HCT116 (cell line): ENCODE data around the gene FOXP1. TPM values are rescaled to one million over a fixed set of nuclear protein-coding genes. Genes with fewer than 3 reads are reported as not detected.

Experiments used
- ATAC-seq: fragments of 200-7000 bp; cut with Tn5 transposase; 2 replicates; pipeline ENCODE4 v1.9.1; 2020; ENCODE audit warnings: mild to moderate bottlenecking, moderate library complexity
- BruUV-seq: library from RNA; stranded (reverse); fragments of 400-500 nt; replicated peaks from 2 replicates; lab custom pipeline; 2021; lab: Mats Ljungman, UMichigan
- CTCF ChIA-PET: fragments of 300-600 bp; sonication (Branson Sonifier 250); formaldehyde crosslinking; loops from one replicate; lab custom pipeline; 2021; ENCODE audit warnings: antibody characterized with exemption; lab: Charles Lee
- POLR2A ChIA-PET: fragments of 300-600, 350-600 bp; sonication (Branson Sonifier 250); formaldehyde crosslinking; loops from one replicate; lab custom pipeline; 2021; ENCODE audit warnings: antibody characterized with exemption; lab: Charles Lee
- RAD21 ChIA-PET, 2 experiments: fragments of 300-600 bp; sonication (Branson Sonifier 250); formaldehyde crosslinking; loops; one replicate each; lab custom pipeline; 2023; ENCODE audit warnings: low total read pairs in 2 of 2; ENCODE audit not compliant: uncharacterized antibody in 2 of 2, unreplicated experiment in 2 of 2, low non-redundant PET in 1 of 2; lab: Charles Lee
- DNase-seq: peaks from one replicate; pipeline ENCODE4 v3.0.0-alpha.2; 2010; ENCODE audit warnings: low read depth, low spot score
- H2AFZ ChIP-seq: fragments of 200-600 bp; shearing (Covaris generic), sonication (generic); 2 replicates; pipeline ENCODE4 v1.6.1; 2017; ENCODE audit warnings: low read depth, mixed run types, mixed read lengths, antibody characterized with exemption, low read length; ENCODE audit not compliant: poor library complexity, severe bottlenecking
- H3K27ac ChIP-seq: 2 replicates; pipeline ENCODE4 v1.5.1; 2012; ENCODE audit warnings: low read depth, low read length
- H3K27me3 ChIP-seq: fragments of 200-600 bp; sonication (generic); 2 replicates; pipeline ENCODE4 v1.6.1; 2016; ENCODE audit warnings: mixed run types, low read length, mixed read lengths; ENCODE audit not compliant: insufficient read depth
- H3K36me3 ChIP-seq, 2 experiments: fragments of 200-500 bp in 1 of 2; fragments of 200-600 bp in 1 of 2; sonication (Bioruptor generic) in 1 of 2; sonication (generic) in 1 of 2; 2 replicates each; pipeline versions ENCODE4 v1.5.1 to v1.6.1; 2014 to 2016; ENCODE audit warnings: low read length in 2 of 2, inconsistent platforms in 1 of 2, mixed read lengths in 1 of 2, mixed run types in 1 of 2; ENCODE audit not compliant: insufficient read depth in 2 of 2, control insufficient read depth in 1 of 2
- H3K4me1 ChIP-seq, 2 experiments: fragments of 200-600 bp in 1 of 2; sonication (generic) in 1 of 2; 2 replicates each; pipeline versions ENCODE4 v1.5.1 to v1.6.1; 2012 to 2017; ENCODE audit warnings: low read length in 2 of 2, inconsistent platforms in 1 of 2, mild to moderate bottlenecking in 1 of 2, mixed read lengths in 1 of 2, mixed run types in 1 of 2, moderate library complexity in 1 of 2; ENCODE audit not compliant: insufficient read depth in 2 of 2, control insufficient read depth in 1 of 2
- H3K4me2 ChIP-seq: fragments of 200-600 bp; sonication (generic); 2 replicates; pipeline ENCODE4 v1.6.1; 2017; ENCODE audit warnings: mixed run types, low read length, mixed read lengths
- H3K4me3 ChIP-seq, 2 experiments: fragments of 200-600 bp in 1 of 2; sonication (generic) in 1 of 2; replicated peaks in 1 of 2; 2 replicates each; pipeline ENCODE4 v1.5.1; 2011 to 2016; ENCODE audit warnings: low read length in 2 of 2, control low read depth in 1 of 2, low read depth in 1 of 2, mild to moderate bottlenecking in 1 of 2, mixed read lengths in 1 of 2, mixed run types in 1 of 2
- H3K79me2 ChIP-seq: fragments of 200-600 bp; sonication (generic); 2 replicates; pipeline ENCODE4 v1.6.1; 2017; ENCODE audit warnings: mild to moderate bottlenecking, mixed run types, low read length, moderate library complexity, mixed read lengths; ENCODE audit not compliant: insufficient read depth
- H3K9ac ChIP-seq: fragments of 200-600 bp; sonication (generic); 2 replicates; pipeline ENCODE4 v1.6.1; 2016; ENCODE audit warnings: low read length, mixed read lengths
- H3K9me2 ChIP-seq: fragments of 200-600 bp; sonication (generic), shearing (Covaris generic); 2 replicates; pipeline ENCODE4 v1.6.1; 2017; ENCODE audit warnings: mixed run types, mild to moderate bottlenecking, moderate library complexity; ENCODE audit not compliant: insufficient read depth
- H3K9me3 ChIP-seq, 2 experiments: fragments of 200-500 bp in 1 of 2; fragments of 200-600 bp in 1 of 2; sonication (Bioruptor generic) in 1 of 2; sonication (generic) in 1 of 2; 2 replicates each; pipeline ENCODE4 v1.6.1; 2014 to 2017; ENCODE audit warnings: low read length in 2 of 2, mixed read lengths in 2 of 2, inconsistent platforms in 1 of 2, low read depth in 1 of 2, mild to moderate bottlenecking in 1 of 2, mixed run types in 1 of 2, moderate library complexity in 1 of 2; ENCODE audit not compliant: control insufficient read depth in 1 of 2, insufficient read depth in 1 of 2
- H4K20me1 ChIP-seq: fragments of 200-600 bp; sonication (generic), shearing (Covaris generic); 2 replicates; pipeline ENCODE4 v1.6.1; 2017; ENCODE audit warnings: mixed run types, mild to moderate bottlenecking, moderate library complexity; ENCODE audit not compliant: insufficient read depth
- CBX3 ChIP-seq: IDR thresholded peaks from 2 replicates; pipeline ENCODE4 v1.6.1; 2012; ENCODE audit warnings: low read depth
- CEBPB ChIP-seq: IDR thresholded peaks from 2 replicates; pipeline ENCODE4 v1.6.1; 2012; ENCODE audit warnings: low read depth
- ELF1 ChIP-seq: IDR thresholded peaks from 2 replicates; pipeline ENCODE4 v1.6.1; 2012; ENCODE audit warnings: low read depth, borderline replicate concordance
- EZH2 ChIP-seq: fragments of 200-600 bp; sonication (generic); IDR thresholded peaks from 2 replicates; pipeline ENCODE4 v1.6.1; 2017; ENCODE audit warnings: antibody characterized with exemption, mixed run types
- EZH2phosphoT487 ChIP-seq: fragments of 200-600 bp; IDR thresholded peaks from 2 replicates; pipeline ENCODE4 v1.6.1; 2018; ENCODE audit warnings: antibody characterized with exemption, borderline replicate concordance
- JUND ChIP-seq: IDR thresholded peaks from 2 replicates; pipeline ENCODE4 v1.6.1; 2012
- POLR2A ChIP-seq: IDR thresholded peaks from 2 replicates; pipeline ENCODE4 v1.7.0; 2011; ENCODE audit warnings: borderline replicate concordance; ENCODE audit not compliant: insufficient read depth, insufficient read length; ENCODE audit errors: extremely low read depth
- RAD21 ChIP-seq: IDR thresholded peaks from 2 replicates; pipeline ENCODE4 v1.6.1; 2012; ENCODE audit warnings: low read depth, mild to moderate bottlenecking
- SIN3A ChIP-seq: IDR thresholded peaks from 2 replicates; pipeline ENCODE4 v1.6.1; 2012; ENCODE audit warnings: low read depth
- SP1 ChIP-seq: IDR thresholded peaks from 2 replicates; pipeline ENCODE4 v1.6.1; 2012; ENCODE audit warnings: low read depth
- TCF7L2 ChIP-seq: IDR thresholded peaks from 2 replicates; pipeline ENCODE4 v1.7.0; 2011; ENCODE audit warnings: borderline replicate concordance, inconsistent platforms; ENCODE audit not compliant: insufficient read depth, insufficient read length; ENCODE audit errors: extremely low read depth
- YY1 ChIP-seq: IDR thresholded peaks from 2 replicates; pipeline ENCODE4 v1.6.1; 2011; ENCODE audit warnings: low read length, low read depth, moderate library complexity, mild to moderate bottlenecking; ENCODE audit not compliant: insufficient replicate concordance; ENCODE audit errors: extremely low read depth
- ZNF274 ChIP-seq: fragments of 200-500 bp; sonication (Bioruptor generic); IDR thresholded peaks from 2 replicates; pipeline ENCODE4 v1.6.1; 2014; ENCODE audit warnings: mild to moderate bottlenecking, low read depth, low read length, inconsistent platforms
- intact Hi-C: fragments of 100-400 bp; cut with micrococcal nuclease; formaldehyde crosslinking; loops from 2 replicates; pipeline ENCODE4 v1.10.0; 2022
- total RNA-seq: library from RNA; stranded (reverse); gene quantifications from one replicate; pipeline ENCODE4 v1.2.1, GENCODE V29; 2021; ENCODE audit not compliant: unreplicated experiment
- TF ChIP-seq, protein P1 (sequence below): IDR thresholded peaks from 2 replicates; pipeline ENCODE4 v1.6.1; 2011; ENCODE audit warnings: mild to moderate bottlenecking, low read length, moderate library complexity; ENCODE audit not compliant: insufficient replicate concordance; ENCODE audit errors: extremely low read depth
- TF ChIP-seq, protein P2 (sequence below): IDR thresholded peaks from 2 replicates; pipeline ENCODE4 v1.6.1; 2012; ENCODE audit warnings: low read depth
- TF ChIP-seq, protein P3 (sequence below): IDR thresholded peaks from 2 replicates; pipeline ENCODE4 v1.6.1; 2012
- TF ChIP-seq, protein P4 (sequence below), 3 experiments: fragments of 200-600 bp in 1 of 3; sonication (generic) in 1 of 3; IDR thresholded peaks in 2 of 3; conservative IDR thresholded peaks in 1 of 3; 2 replicates each; pipeline ENCODE4 v1.5.1; 2012 to 2017; ENCODE audit warnings: low read depth in 2 of 3, low read length in 2 of 3, antibody characterized with exemption in 1 of 3, borderline replicate concordance in 1 of 3, control low read depth in 1 of 3, mild to moderate bottlenecking in 1 of 3, mixed read lengths in 1 of 3, mixed run types in 1 of 3, moderate library complexity in 1 of 3; ENCODE audit not compliant: insufficient read depth in 1 of 3

Gene FOXP1
- total RNA-seq, 1 experiment from 2014 or later, result 11.4 TPM

DNA sequence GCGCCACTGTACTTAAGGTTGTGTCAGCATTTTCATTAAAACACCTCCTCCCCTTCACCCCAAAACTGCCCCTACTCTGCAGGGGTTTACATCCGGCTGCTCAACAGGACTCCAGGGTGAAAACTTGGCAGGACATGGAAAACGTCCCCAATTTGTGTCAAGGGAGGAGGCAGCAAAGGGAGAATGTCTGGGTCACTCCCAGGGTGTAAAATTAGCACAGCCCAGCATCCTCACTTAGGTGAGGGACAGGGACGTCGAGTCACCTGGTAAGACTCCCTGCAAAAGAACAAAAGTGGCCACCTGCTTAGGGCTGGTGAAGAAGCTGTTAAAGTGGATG lies 532.3 kb downstream of the FOXP1 start:
- Histone ChIP-seq H4K20me1 (no peaks in the 10 kb centered on the region; the same call in 1 of the 2 replicates), H3K4me3 (no peak overlapping the region), H3K4me1 (no peaks in the 10 kb centered on the region), H3K9me3 (no peaks in the 10 kb centered on the region), H3K79me2 (no peaks in the 10 kb centered on the region), H3K4me2 (no peak overlapping the region), H3K9ac (no peak overlapping the region), H3K36me3 (no peaks in the 10 kb centered on the region), H3K27me3 (no peaks in the 10 kb centered on the region), H3K27ac (no peak overlapping the region), H2AFZ (no peak overlapping the region), H3K9me2 (no peaks in the 10 kb centered on the region)
- CTCF ChIA-PET, result no interaction called here
- POLR2A ChIA-PET, result no interaction called here
- RAD21 ChIA-PET, result no interaction called here
- intact Hi-C loops, result no loop called here
- no TSS peak for BruUV-seq
- no peak for ATAC-seq
- TF ChIP-seq RAD21 (no peak), CEBPB (no peak), YY1 (no peak), SIN3A (no peak), TCF7L2 (no peak), EZH2 (no peak), CBX3 (no peak), SP1 (no peak), POLR2A (no peak), JUND (no peak), EZH2phosphoT487 (no peak), ELF1 (no peak), ZNF274 (no peak)
- TF ChIP-seq, protein P1, sequence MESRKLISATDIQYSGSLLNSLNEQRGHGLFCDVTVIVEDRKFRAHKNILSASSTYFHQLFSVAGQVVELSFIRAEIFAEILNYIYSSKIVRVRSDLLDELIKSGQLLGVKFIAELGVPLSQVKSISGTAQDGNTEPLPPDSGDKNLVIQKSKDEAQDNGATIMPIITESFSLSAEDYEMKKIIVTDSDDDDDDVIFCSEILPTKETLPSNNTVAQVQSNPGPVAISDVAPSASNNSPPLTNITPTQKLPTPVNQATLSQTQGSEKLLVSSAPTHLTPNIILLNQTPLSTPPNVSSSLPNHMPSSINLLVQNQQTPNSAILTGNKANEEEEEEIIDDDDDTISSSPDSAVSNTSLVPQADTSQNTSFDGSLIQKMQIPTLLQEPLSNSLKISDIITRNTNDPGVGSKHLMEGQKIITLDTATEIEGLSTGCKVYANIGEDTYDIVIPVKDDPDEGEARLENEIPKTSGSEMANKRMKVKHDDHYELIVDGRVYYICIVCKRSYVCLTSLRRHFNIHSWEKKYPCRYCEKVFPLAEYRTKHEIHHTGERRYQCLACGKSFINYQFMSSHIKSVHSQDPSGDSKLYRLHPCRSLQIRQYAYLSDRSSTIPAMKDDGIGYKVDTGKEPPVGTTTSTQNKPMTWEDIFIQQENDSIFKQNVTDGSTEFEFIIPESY, result no peak
- TF ChIP-seq, protein P2, sequence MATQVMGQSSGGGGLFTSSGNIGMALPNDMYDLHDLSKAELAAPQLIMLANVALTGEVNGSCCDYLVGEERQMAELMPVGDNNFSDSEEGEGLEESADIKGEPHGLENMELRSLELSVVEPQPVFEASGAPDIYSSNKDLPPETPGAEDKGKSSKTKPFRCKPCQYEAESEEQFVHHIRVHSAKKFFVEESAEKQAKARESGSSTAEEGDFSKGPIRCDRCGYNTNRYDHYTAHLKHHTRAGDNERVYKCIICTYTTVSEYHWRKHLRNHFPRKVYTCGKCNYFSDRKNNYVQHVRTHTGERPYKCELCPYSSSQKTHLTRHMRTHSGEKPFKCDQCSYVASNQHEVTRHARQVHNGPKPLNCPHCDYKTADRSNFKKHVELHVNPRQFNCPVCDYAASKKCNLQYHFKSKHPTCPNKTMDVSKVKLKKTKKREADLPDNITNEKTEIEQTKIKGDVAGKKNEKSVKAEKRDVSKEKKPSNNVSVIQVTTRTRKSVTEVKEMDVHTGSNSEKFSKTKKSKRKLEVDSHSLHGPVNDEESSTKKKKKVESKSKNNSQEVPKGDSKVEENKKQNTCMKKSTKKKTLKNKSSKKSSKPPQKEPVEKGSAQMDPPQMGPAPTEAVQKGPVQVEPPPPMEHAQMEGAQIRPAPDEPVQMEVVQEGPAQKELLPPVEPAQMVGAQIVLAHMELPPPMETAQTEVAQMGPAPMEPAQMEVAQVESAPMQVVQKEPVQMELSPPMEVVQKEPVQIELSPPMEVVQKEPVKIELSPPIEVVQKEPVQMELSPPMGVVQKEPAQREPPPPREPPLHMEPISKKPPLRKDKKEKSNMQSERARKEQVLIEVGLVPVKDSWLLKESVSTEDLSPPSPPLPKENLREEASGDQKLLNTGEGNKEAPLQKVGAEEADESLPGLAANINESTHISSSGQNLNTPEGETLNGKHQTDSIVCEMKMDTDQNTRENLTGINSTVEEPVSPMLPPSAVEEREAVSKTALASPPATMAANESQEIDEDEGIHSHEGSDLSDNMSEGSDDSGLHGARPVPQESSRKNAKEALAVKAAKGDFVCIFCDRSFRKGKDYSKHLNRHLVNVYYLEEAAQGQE, result no peak
- TF ChIP-seq, protein P3, sequence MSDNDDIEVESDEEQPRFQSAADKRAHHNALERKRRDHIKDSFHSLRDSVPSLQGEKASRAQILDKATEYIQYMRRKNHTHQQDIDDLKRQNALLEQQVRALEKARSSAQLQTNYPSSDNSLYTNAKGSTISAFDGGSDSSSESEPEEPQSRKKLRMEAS, result no peak
- TF ChIP-seq, protein P4, sequence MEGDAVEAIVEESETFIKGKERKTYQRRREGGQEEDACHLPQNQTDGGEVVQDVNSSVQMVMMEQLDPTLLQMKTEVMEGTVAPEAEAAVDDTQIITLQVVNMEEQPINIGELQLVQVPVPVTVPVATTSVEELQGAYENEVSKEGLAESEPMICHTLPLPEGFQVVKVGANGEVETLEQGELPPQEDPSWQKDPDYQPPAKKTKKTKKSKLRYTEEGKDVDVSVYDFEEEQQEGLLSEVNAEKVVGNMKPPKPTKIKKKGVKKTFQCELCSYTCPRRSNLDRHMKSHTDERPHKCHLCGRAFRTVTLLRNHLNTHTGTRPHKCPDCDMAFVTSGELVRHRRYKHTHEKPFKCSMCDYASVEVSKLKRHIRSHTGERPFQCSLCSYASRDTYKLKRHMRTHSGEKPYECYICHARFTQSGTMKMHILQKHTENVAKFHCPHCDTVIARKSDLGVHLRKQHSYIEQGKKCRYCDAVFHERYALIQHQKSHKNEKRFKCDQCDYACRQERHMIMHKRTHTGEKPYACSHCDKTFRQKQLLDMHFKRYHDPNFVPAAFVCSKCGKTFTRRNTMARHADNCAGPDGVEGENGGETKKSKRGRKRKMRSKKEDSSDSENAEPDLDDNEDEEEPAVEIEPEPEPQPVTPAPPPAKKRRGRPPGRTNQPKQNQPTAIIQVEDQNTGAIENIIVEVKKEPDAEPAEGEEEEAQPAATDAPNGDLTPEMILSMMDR (IDR thresholded peaks at IDR 0.05 in 2 of 3, conservative IDR thresholded peaks at IDR 0.05 in 1 of 3; ENCODE audit: borderline replicate concordance in 1 of 3, insufficient read depth in 1 of 3, low read depth in 2 of 3, low read length in 2 of 3), result no peak
- no peak for DNase-seq
